Ovary (tissue), 9 donors: ENCODE data around the gene PAX2. TPM values are rescaled to one million over a fixed set of nuclear protein-coding genes. Genes with fewer than 3 reads are reported as not detected.

Experiments used
- DNase-seq, 5 donors: peaks; one replicate each; pipeline ENCODE4 v3.0.0-alpha.2; 2019 to 2020
- H3K27ac ChIP-seq, 2 donors: fragments of 200-600 bp; one replicate each; pipeline versions ENCODE4 v1.5.1 to v1.8.0; 2019 to 2022
- H3K27me3 ChIP-seq: fragments of 200-600 bp; one replicate; pipeline ENCODE4 v1.8.0; 2022
- H3K36me3 ChIP-seq: fragments of 200-600 bp; sonication (generic); one replicate; pipeline ENCODE4 v1.5.1; 2019
- H3K4me1 ChIP-seq: one replicate; pipeline ENCODE4 v1.8.1; 2013; ENCODE audit warnings: mild to moderate bottlenecking, moderate library complexity; ENCODE audit not compliant: insufficient read depth
- H3K4me3 ChIP-seq: fragments of 200-600 bp; sonication (generic); one replicate; pipeline ENCODE4 v1.5.1; 2017
- H3K9me3 ChIP-seq, 2 donors: fragments of 200-600 bp in 1 of 2; sonication (generic) in 1 of 2; one replicate each; pipeline versions ENCODE4 v1.5.1 to v1.8.1; 2013 to 2019; ENCODE audit warnings: mild to moderate bottlenecking in 1 of 2, moderate library complexity in 1 of 2
- CTCF ChIP-seq, 3 donors: fragments of 450-650 bp in 2 of 3; fragments of 200-600 bp in 1 of 3; IDR thresholded peaks; one replicate each; pipeline versions ENCODE4 v1.5.1 to v1.8.0; 2016 to 2022; ENCODE audit warnings: antibody characterized with exemption in 3 of 3, mild to moderate bottlenecking in 1 of 3
- EP300 ChIP-seq: sonication (generic); formaldehyde crosslinking; IDR thresholded peaks from one replicate; pipeline ENCODE4 v1.6.1; 2017; ENCODE audit warnings: antibody characterized with exemption
- POLR2A ChIP-seq: fragments of 450-650 bp; IDR thresholded peaks from one replicate; pipeline ENCODE4 v1.6.1; 2017; ENCODE audit warnings: antibody characterized with exemption, mild to moderate bottlenecking, moderate library complexity
- WGBS, 3 donors: extraction: QIAGEN DNeasy Blood & Tissue Kit in 1 of 3; methylation state at CpG; one replicate each; pipeline versions ENCODE4 v1.1.5 to v1.1.7; 2013 to 2017; 5-methylcytosine and 5-hydroxymethylcytosine counted together
- intact Hi-C, 4 donors: fragments of 100-400 bp; cut with DNase I; formaldehyde crosslinking; loops; one replicate each; pipeline versions ENCODE4 v1.11.0 to v1.15.1; 2022 to 2023
- polyA plus RNA-seq, 2 donors: library from polyadenylated mRNA; stranded (reverse); fragments of 200-250 nt in 1 of 2; fragments of 350-450 nt in 1 of 2; fragmentation: Illumina TruSeq in 1 of 2; extraction: RNeasy Lipid Tissue Mini Kit (QIAGEN cat#74804) in 1 of 2; gene quantifications; one replicate each; pipeline ENCODE4 v1.2.3, GENCODE V29; 2013 to 2014
- total RNA-seq, 7 donors: library from RNA; depleted of rRNA in 2 of 7; stranded (reverse); fragments of >200 nt in 2 of 7; fragmentation: NEBNext Ultra II Directional in 3 of 7; extraction: Animal tissue kit (Norgen Biotek cat#: 25700) in 3 of 7; gene quantifications; one replicate each; pipeline versions ENCODE4 v1.1.0 to v1.2.4, GENCODE V29; 2016 to 2023
- donor health status: DM: no; HTN: no; CAD: no; lungs with moderate emphysema.
- donor health status: DM: no; HTN: no; CAD: no.
- donor health status: Bipolar disorder and iron deficiency.
- donor health status: DM: yes; HTN: yes; CAD: no.
- donor health status: DM: no; HTN: no; CAD: no.
- donor health status: DM: yes; HTN: yes; CAD: no.

PAX2 gene
- total and polyA plus RNA-seq, 9 donors = 0.04 to 10.8 (median 2.4) TPM; not detected in 3

- no peaks in the 10 kb centered on the region for H3K27me3 ChIP-seq
- intact Hi-C loops = no loop called here
- H3K27ac ChIP-seq = no peak overlapping the region
- TF ChIP-seq CTCF (IDR thresholded peaks at IDR 0.05) (no peak), POLR2A (no peak), EP300 (no peak)
- no peak overlapping the region for H3K4me3 ChIP-seq
- no peaks in the 10 kb centered on the region for H3K9me3 ChIP-seq
- WGBS, 3 donors = 63 to 73% (median 64%) methylated on average over 6 of the region's 6 CpGs
- H3K4me1 ChIP-seq = no peaks in the 10 kb centered on the region
- DNase-seq = no peak
- no peaks in the 10 kb centered on the region for H3K36me3 ChIP-seq
Observed at GRCh38 chr10:100816671-100817070, 71.3 kb downstream of the PAX2 start.

DNA sequence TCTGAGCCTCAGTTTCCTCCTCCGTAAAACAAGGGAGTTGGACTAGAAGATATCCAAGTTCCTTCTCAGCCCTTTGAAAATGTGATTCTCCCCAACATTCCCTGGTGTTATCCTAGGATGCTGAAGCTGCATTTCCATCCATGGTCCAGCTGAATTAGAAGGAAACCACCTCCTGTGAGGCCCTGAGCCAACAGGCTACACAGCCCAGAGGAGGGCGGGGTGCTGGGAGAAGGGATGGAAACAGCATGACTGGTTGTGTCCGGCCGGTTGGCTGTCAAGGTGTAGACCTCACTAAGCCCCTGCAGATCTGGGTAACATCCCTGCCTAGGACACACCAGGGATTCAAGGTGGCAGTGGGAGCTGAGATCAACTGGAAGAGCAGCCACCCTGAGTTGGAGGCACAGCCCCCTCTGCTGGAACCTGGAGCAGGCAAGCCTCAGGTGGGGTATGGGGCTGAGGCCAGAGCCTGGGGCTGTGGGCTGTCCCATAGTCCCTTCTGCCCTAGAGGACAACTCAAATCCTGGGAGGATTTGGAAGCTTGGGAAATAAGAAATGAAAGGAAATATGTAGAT is 72.0 kb downstream of the PAX2 start:
- 66 to 91% (median 72%) methylated on average over 4 of the region's 4 CpGs for WGBS, 3 donors

DNA sequence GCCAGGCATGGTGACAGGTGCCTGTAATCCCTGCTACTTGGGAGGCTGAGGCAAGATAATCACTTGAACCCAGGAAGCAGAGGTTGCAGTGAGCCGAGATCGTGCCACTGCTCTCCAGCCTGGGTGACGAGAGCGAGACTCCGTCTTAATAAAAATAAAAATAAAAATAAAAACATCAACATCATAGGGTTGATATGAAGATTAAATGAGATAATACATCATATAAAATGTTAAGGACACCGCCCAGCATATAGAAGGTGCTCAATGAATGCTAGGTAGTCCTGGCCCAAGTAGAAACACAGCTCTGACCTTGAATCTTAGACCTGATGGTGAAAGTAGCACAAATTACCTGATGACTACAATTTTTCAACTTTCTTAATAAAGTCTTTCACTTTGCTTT is 74.0 kb downstream of the PAX2 start:
- no peaks in the 10 kb centered on the region for H3K9me3 ChIP-seq
- H3K27ac ChIP-seq = no peak overlapping the region
- intact Hi-C loops = no loop called here
- H3K4me3 ChIP-seq = no peak overlapping the region
- WGBS, 3 donors = 89 to 95% (median 90%) methylated on average over 6 of the region's 6 CpGs
- TF ChIP-seq EP300 (no peak), POLR2A (no peak)
- no peaks in the 10 kb centered on the region for H3K27me3 ChIP-seq
- no peaks in the 10 kb centered on the region for H3K36me3 ChIP-seq
- no peak for DNase-seq
- no peaks in the 10 kb centered on the region for H3K4me1 ChIP-seq

More for the DNA sequence above, 72.0 kb downstream of the PAX2 start:
- TF ChIP-seq EP300 (no peak), CTCF (IDR thresholded peaks at IDR 0.05) (no peak), POLR2A (no peak)
- Histone ChIP-seq H3K36me3 (no peaks in the 10 kb centered on the region), H3K4me3 (no peak overlapping the region), H3K27me3 (no peaks in the 10 kb centered on the region), H3K9me3 (no peaks in the 10 kb centered on the region), H3K27ac (no peak overlapping the region), H3K4me1 (no peaks in the 10 kb centered on the region)
- intact Hi-C loops = no loop called here
- no peak for DNase-seq

DNA sequence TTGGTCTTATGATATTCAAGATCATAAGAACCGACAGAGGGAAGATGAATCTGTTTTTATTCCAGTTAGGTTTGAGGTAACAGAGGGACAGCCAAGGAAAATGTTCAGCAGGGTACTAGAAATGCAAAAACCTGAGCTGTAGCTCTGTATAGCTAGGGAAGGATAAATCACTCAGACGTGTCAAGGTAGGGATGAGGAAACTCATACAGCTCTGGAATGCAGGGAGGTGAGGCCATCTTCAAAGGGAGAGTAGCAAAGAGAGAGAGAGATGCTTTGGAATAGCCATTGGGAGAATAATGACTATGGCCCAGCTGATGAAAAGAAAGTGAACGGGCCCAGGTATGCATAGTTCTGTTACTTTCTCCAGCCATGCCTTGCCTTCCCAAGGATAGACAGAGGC is 77.8 kb downstream of the PAX2 start:
- WGBS, 3 donors = 37 to 51% (median 50%) methylated on average over 3 of the region's 3 CpGs
- intact Hi-C loops = no loop called here

More for the DNA sequence above, 77.8 kb downstream of the PAX2 start:
- H3K36me3 ChIP-seq = no peaks in the 10 kb centered on the region
- DNase-seq = no peak
- no peak overlapping the region for H3K4me3 ChIP-seq
- peaks cover 7% of the 10 kb centered on the region for H3K4me1 ChIP-seq
- no peaks in the 10 kb centered on the region for H3K9me3 ChIP-seq
- H3K27me3 ChIP-seq = no peaks in the 10 kb centered on the region
- TF ChIP-seq CTCF (IDR thresholded peaks at IDR 0.05) = no peak
- TF ChIP-seq EP300 = no peak
- no peak for TF ChIP-seq POLR2A
- H3K27ac ChIP-seq = no peak overlapping the region
